GM19395 (cell line): Measurements from ENCODE around the gene TBC1D2.
"Not testable (repeated sequence)": the region's sequence is repeated elsewhere in the genome, so short reads cannot be mapped to it uniquely, and the experiment has no call there.

ENCODE experiments used
- ATAC-seq: cut with Tn5 transposase; IDR thresholded peaks from one replicate; pipeline ENCODE4 v1.9.1; 2021; ENCODE audit warnings: mild to moderate bottlenecking, moderate library complexity; ENCODE audit not compliant: unreplicated experiment

Gene TBC1D2

GRCh38 chr9:98191671-98192502 is 63.6 kb downstream of the TBC1D2 start:
- peak; percentile 20 for ATAC-seq

DNA sequence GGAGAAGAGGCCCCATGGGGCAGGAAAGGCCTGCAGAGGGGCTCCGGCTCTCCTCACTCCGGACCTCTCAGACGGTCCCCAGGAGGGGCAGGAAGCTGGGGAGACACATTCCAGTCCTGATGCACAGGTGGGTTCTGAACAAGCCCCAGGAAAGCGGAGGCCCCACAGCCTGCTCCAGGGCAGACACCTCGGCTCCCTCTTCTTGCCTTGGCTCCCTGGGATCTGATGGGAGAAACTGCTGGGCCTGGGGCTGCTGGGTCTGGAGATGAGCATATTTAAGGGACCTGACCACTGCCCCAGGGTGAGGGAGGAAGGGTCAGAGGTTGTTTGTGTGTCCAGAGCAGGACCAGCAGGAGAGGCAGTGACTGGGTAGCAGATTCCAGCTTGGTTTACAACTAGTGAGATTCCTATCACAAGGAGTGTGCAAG is 64.3 kb downstream of the TBC1D2 start:
- no peak for ATAC-seq

DNA sequence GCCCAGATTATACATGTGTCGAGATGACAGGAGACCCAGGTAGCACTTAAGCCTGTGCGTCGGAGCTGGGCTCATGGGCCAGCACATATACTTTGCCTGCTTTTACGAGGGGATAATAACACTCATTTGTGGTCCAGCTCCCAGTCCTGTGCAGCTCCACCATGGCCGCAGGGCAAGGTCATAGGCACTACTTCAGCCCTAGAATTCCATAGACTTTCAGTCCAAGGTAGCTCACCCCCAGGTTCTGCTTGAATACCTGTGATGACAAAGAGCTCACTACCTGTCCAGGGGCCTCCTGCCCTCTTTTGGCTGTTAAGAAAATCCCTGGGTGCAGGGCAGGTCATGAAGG is 64.7 kb downstream of the TBC1D2 start:
- no peak for ATAC-seq

- no peak for ATAC-seq
These were observed 66.0 kb downstream of the TBC1D2 start for GRCh38 chr9:98189412-98189811.

DNA sequence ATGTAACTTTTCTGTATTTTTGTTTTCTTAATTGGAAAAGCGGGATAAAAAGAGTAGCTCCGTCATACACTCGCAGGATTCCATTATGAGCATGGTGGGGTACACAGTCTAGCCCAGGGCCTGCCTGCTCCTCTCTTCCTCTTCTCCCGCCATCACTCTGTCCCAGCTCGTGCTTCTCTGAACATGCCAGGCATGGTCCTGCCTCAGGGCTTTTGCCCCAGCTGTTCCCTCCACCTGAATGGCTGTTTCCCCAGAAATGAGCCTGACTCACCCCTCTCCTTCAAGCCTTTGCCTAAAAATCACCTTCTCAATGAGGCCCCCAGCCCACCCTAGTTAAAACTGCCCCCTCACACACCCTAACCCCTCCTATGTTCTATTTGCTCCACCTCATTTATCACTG is 67.5 kb downstream of the TBC1D2 start:
- ATAC-seq = no peak

DNA sequence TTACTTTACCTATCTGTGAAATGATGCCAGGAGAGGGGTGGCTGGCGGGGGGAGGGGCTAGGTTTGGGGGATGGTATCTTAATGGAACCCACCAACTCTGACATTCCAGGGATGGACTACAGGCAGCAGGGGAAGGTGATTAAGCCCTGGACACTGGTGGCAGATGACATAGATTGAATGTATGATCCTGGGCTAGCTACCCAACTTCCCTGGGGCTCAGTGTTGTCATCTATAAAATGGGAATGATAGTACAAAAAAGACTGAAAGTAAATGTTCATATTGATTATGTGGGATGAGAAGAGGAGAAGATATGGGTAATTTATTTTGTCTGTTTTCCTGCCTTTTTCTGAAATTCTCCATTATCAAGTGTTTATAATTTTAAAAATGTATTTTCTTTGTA is 69.2 kb downstream of the TBC1D2 start:
- no peak for ATAC-seq

DNA sequence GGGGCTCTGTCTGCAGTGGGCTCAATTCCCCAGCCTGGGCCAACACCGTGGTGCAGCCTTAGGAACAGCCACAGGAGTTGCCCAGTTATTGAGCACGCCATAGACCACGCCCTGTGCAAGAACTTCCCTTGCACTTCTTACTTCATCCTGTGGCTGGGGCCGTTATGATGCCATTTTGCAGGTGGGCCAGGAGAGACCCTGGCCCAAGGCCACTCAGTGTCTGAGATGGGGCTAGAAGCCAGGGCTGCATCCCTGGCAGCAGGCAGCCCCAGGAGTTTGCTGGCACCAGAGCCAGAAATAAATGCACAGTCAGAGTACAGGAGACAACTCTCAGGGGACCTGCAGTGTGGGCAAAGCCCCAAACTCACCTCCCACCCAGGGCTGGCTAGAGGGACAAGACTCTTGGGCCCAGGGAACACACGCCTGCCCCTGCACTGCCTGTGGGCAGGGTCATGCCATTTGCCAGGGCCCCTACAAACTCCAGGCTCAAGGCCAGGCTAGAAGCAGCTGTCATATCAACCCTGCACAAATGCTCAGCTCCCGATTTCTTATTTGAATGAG is 69.8 kb downstream of the TBC1D2 start:
- ATAC-seq = no peak

GRCh38 chr9:98185021-98185567 is 70.4 kb downstream of the TBC1D2 start:
- no peak for ATAC-seq

DNA sequence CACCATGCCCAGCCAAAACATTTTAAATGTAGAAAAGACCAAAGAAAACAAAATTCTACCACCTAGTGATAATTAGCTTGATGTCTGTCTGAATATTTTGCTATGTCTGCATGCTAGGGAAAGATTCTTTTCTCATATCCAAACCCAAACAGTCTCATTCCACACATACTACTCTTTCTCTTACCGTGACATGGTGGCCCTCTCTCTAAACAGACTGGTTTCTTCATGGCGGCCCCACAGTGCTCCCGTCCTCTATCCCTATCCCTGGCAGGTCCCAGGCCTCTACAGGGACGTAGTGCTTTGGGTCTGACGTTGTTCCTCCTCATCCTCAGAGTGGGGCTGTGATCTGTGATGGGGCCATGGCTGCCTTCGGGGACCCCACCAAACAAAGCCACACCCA is 71.1 kb downstream of the TBC1D2 start:
- ATAC-seq = no peak

DNA sequence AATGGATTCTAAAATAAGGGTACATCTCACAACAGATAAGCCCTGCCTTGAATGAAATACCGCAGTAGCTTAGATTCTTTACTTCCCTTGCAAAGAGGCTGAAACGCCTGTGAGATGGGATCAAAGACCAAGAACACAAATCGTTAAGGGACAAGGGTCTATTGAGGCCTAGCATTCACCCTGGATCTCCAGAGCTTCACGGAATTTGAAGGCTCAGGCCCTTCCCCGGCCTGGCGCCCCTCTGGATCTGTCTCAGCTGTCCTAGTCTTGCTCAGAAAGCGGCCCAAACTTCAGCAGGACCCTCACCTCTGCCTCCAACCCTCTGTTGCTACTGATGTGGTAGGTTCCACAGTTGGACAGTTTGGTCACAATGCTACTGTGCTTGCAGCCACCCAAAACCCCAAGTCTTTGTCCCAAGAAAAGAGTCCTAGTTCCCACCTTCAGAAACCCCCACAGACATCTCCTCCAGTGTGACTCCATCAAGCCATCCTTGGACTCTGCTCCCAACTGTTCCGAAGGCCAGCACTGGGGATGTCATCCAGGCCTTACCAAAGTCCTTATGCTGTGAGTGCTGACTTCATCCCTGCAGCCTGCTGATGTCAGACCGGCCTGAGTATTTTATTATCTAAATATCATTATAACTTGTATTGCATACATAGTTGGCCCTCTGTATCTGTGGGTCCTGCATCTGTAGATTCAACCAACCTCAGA is 72.4 kb downstream of the TBC1D2 start:
- no peak for ATAC-seq

DNA sequence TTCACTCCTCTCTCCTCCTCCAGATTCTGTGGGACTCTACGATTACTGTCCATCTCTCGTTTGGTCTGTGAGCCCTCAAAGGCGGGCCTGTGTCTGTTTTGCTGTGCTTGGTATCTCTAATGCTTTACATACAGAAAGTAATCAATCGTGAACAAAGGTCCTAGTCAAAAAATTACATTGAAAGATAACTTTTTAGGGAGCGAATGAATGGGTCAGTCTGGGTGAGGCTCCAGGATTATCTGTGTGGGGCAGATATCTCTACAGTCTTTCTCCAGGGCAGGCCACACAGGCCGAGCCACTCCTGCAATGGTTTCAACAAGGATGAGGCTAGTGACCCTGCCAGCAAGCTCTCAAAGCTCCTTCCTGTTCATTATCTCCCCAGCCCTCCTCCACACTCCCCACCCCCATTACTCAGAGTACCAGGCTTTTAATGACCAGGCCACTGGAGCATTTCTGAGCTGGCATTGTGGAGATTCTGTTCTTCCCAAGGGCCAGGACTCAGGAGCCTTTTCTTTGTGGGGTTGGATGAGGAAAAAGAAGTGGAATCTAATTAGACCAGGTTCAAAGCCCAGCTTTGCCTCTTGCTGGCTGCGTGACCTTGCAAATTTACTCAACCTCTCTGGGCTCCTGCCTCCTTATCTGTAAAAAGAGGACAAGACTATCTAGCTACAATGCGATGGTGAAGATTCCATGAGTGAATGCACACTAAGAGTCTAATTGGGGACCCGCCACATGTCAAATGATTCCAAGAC is 73.2 kb downstream of the TBC1D2 start:
- no peak for ATAC-seq

DNA sequence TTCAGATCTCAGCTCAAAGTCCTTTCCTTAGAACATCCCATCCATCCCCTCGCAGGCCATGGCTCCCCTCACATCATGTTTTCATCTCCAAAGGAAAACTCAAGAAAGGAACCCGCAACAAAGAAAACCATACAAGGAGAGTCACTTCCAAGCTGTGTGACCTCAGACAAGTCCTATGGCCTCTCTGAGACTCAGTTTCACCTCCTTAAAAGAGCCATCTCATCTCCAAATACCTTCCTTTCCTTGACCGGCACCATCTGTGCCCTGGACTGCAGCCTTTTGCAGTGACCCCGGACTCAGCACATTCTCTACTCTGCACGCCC is 73.7 kb downstream of the TBC1D2 start:
- no peak for ATAC-seq

GRCh38 chr9:98180996-98181395 is 74.5 kb downstream of the TBC1D2 start:
- ATAC-seq = no peak

GRCh38 chr9:98178874-98179850 is 76.3 kb downstream of the TBC1D2 start:
- ATAC-seq = no peak

DNA sequence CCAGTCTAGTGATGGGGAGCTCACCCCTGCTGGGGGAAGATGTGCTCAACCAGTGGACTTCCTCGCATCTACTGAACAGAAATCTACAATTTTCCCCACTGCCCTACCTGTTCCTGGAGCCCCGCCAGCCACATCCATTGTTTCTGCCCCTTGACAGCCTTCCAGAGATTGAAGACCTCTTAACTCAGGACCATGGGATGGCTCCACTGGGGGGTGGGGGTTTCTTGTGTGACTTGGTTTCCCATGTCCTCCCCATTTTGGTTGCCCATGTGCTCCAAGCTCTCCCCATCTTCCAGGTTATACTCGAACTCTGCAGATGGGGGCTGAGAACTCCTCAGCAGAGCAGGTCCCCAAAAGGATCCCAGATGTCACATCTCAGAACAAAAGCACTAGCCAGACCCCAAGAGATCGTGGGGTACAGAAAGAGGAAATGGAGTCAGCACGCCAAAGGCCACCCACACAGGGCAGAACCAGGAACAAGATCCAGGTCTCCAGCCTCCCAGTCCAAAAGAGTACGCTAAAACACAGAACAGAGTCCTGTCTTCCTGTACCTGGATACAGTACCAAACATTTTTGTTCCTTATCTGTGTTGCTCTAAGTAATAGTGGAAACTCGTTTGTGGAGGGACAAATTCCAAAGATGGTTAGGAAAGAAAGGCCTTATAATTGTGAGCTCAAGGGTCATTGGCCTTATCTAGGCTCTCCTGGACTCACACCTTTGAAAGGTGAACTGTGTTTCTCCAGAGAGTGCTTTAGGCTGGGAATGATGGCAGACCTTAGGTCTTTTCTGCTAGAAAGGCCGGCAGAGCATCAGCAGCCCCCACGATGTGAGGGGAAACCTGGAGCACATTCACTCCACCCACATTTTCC is 78.8 kb downstream of the TBC1D2 start:
- ATAC-seq = no peak

- no peak for ATAC-seq
These were observed 79.7 kb downstream of the TBC1D2 start for GRCh38 chr9:98175762-98176161.

- no peak for ATAC-seq
These were observed 80.3 kb downstream of the TBC1D2 start for GRCh38 chr9:98175028-98175569.

- not testable (repeated sequence) for ATAC-seq
These were observed 80.9 kb downstream of the TBC1D2 start for GRCh38 chr9:98174502-98174918.

DNA sequence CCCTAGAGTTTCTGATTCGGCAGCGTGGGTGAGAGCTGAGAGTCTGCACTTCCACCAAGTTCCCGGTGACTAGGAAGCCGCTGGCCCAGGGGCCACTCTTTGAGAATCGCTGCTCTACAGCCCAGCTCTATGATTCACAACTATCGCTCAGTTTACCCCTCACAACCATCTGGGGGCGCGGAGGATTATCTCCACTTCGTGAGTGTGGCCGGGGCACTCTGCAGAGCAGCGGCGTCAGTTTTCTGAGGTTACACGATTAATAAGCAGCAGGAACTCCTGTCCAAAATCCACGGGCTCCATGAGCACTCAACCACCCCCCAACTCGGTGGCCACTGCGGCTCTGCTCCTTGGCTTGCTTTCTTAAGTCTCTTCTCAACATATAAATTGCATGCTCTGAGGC is 82.3 kb downstream of the TBC1D2 start:
- ATAC-seq = no peak
